Chondrocyte (in vitro differentiated cells): Measurements from ENCODE around the gene ITGB8. TPM values are rescaled to one million over a fixed set of nuclear protein-coding genes. Genes with fewer than 3 reads are reported as not detected.

Experiments used
- DNase-seq: peaks from one replicate; pipeline ENCODE4 v3.0.0; 2021; ENCODE audit warnings: mixed read lengths, low spot score
- H3K27ac Mint-ChIP-seq: one replicate; pipeline ENCODE4 v1.8.0; 2021; ENCODE audit warnings: mild to moderate bottlenecking, moderate library complexity, mixed read lengths; ENCODE audit not compliant: unreplicated experiment
- H3K27me3 Mint-ChIP-seq: 2 replicates; pipeline ENCODE4 v1.8.0; 2021; ENCODE audit warnings: low read depth, mixed read lengths
- H3K36me3 Mint-ChIP-seq: 2 replicates; pipeline ENCODE4 v1.8.0; 2021; ENCODE audit warnings: low read depth, mixed read lengths
- H3K4me1 Mint-ChIP-seq: 2 replicates; pipeline ENCODE4 v1.8.0; 2021; ENCODE audit warnings: low read depth, mild to moderate bottlenecking, mixed read lengths
- H3K4me3 Mint-ChIP-seq: one replicate; pipeline ENCODE4 v1.8.0; 2021; ENCODE audit warnings: mild to moderate bottlenecking, moderate library complexity, mixed read lengths; ENCODE audit not compliant: unreplicated experiment
- H3K9me3 Mint-ChIP-seq: 2 replicates; pipeline ENCODE4 v1.8.0; 2021; ENCODE audit warnings: low read depth, mixed read lengths
- CTCF ChIP-seq: fragments of 200-600 bp; sonication (generic); IDR thresholded peaks from 2 replicates; pipeline ENCODE4 v1.5.0; 2021; ENCODE audit warnings: antibody characterized with exemption, mild to moderate bottlenecking, moderate library complexity
- total RNA-seq: library from RNA; stranded (reverse); gene quantifications from 3 replicates; pipeline ENCODE4 v1.2.1, GENCODE V29; 2021

ITGB8 gene
- total RNA-seq, 1 donor from 2014 or later, result 0.40 TPM

- no peak for TF ChIP-seq CTCF
- H3K36me3 Mint-ChIP-seq, result no peaks in the 10 kb centered on the region
- H3K9me3 Mint-ChIP-seq, result no peaks in the 10 kb centered on the region
- DNase-seq, result no peak
- H3K27ac Mint-ChIP-seq, result peak overlapping the region; percentile 47
- peaks cover 40% of the 10 kb centered on the region for H3K4me1 Mint-ChIP-seq
- no peaks in the 10 kb centered on the region for H3K27me3 Mint-ChIP-seq
- no peak overlapping the region for H3K4me3 Mint-ChIP-seq
These were observed 20.4 kb downstream of the ITGB8 start for GRCh38 chr7:20350996-20351692.

- Mint-ChIP-seq H3K4me1 (peaks cover 40% of the 10 kb centered on the region), H3K4me3 (no peak overlapping the region), H3K27ac (peak overlapping the region; percentile 24), H3K36me3 (no peaks in the 10 kb centered on the region), H3K9me3 (no peaks in the 10 kb centered on the region), H3K27me3 (no peaks in the 10 kb centered on the region)
- no peak for TF ChIP-seq CTCF
- no peak for DNase-seq
These were observed 21.2 kb downstream of the ITGB8 start for GRCh38 chr7:20351901-20352300.

- no peak for DNase-seq
- no peaks in the 10 kb centered on the region for H3K36me3 Mint-ChIP-seq
- no peak for TF ChIP-seq CTCF
- H3K4me3 Mint-ChIP-seq, result no peak overlapping the region
- no peaks in the 10 kb centered on the region for H3K9me3 Mint-ChIP-seq
- H3K4me1 Mint-ChIP-seq, result peaks cover 40% of the 10 kb centered on the region
- no peaks in the 10 kb centered on the region for H3K27me3 Mint-ChIP-seq
- peak overlapping the region; percentile 27 for H3K27ac Mint-ChIP-seq
These were observed 22.0 kb downstream of the ITGB8 start for GRCh38 chr7:20352573-20353306.

- Mint-ChIP-seq H3K9me3 (no peaks in the 10 kb centered on the region), H3K4me1 (peaks cover 46% of the 10 kb centered on the region), H3K27ac (no peak overlapping the region), H3K27me3 (no peaks in the 10 kb centered on the region), H3K36me3 (no peaks in the 10 kb centered on the region), H3K4me3 (no peak overlapping the region)
- no peak for TF ChIP-seq CTCF
- DNase-seq, result no peak
These were observed 24.2 kb downstream of the ITGB8 start for GRCh38 chr7:20354610-20355528.

- Mint-ChIP-seq H3K27me3 (no peaks in the 10 kb centered on the region), H3K4me1 (peaks cover 22% of the 10 kb centered on the region), H3K27ac (no peak overlapping the region), H3K4me3 (no peak overlapping the region), H3K9me3 (no peaks in the 10 kb centered on the region), H3K36me3 (no peaks in the 10 kb centered on the region)
- DNase-seq, result no peak
- no peak for TF ChIP-seq CTCF
These were observed 27.4 kb downstream of the ITGB8 start for GRCh38 chr7:20358106-20358505.
